Epithelial cell of proximal tubule (primary cell): ENCODE measurements around the gene LRRC4C. TPM values are rescaled to one million over a fixed set of nuclear protein-coding genes. Genes with fewer than 3 reads are reported as not detected.
"Not testable (repeated sequence)": the region's sequence is repeated elsewhere in the genome, so short reads cannot be mapped to it uniquely, and the experiment has no call there.

Experiments
- DNase-seq: peaks from one replicate; pipeline ENCODE4 v3.0.0-alpha.2; 2011; ENCODE audit warnings: low read depth
- H3K4me3 ChIP-seq: 2 replicates; pipeline ENCODE4 v1.5.1; 2011; ENCODE audit warnings: low read depth, mild to moderate bottlenecking, low read length
- total RNA-seq: library from RNA; depleted of rRNA; stranded (reverse); fragments of >200 nt; gene quantifications from 2 replicates; pipeline ENCODE4 v1.2.3, GENCODE V29; 2015
- TF ChIP-seq, protein P1 (sequence below): conservative IDR thresholded peaks from 2 replicates; pipeline ENCODE4 v1.5.1; 2012; ENCODE audit warnings: low read depth, mild to moderate bottlenecking, low read length

LRRC4C gene
- total RNA-seq, 1 donor from 2014 or later = 0.12 TPM

DNA sequence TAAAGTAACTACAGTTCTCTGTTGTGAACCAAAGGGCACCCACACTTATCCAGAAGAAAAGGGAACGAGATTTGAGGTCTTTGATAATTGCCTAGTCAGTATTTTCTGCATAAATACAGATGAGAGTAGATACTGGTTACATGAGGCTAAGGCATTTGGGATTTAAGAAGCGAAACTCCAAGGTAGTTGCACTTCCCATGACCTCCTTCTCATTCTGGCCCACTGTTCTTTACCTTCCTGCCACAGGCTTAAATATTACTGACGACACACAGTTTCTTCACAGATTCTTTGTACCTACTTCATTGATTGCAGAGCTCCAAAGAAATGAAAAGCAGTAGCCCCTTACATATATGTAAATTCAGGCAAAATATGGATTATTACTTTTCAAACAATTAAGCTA lies 915.3 kb downstream of the LRRC4C start:
- H3K4me3 ChIP-seq = no peak overlapping the region
- DNase-seq = no peak
- TF ChIP-seq, protein P1, sequence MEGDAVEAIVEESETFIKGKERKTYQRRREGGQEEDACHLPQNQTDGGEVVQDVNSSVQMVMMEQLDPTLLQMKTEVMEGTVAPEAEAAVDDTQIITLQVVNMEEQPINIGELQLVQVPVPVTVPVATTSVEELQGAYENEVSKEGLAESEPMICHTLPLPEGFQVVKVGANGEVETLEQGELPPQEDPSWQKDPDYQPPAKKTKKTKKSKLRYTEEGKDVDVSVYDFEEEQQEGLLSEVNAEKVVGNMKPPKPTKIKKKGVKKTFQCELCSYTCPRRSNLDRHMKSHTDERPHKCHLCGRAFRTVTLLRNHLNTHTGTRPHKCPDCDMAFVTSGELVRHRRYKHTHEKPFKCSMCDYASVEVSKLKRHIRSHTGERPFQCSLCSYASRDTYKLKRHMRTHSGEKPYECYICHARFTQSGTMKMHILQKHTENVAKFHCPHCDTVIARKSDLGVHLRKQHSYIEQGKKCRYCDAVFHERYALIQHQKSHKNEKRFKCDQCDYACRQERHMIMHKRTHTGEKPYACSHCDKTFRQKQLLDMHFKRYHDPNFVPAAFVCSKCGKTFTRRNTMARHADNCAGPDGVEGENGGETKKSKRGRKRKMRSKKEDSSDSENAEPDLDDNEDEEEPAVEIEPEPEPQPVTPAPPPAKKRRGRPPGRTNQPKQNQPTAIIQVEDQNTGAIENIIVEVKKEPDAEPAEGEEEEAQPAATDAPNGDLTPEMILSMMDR = no peak

DNA sequence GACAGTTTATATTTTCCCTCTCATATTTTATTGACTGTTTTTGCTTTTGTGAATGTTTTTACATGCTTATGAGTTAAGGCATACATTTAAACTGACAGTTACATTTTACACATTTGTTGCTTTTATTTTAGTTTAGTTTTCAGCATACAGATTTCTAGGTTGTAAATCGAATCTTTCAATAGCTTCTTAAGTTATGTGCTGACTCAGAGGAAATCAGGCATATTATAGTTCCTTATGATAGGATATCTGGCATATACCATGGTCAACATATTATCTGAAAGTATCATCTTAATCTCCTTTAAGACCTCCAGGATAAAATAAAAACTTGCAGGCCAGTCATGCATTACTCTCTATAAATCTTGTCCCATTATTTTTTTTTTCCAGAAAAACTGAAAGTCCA lies 916.6 kb downstream of the LRRC4C start:
- no peak overlapping the region for H3K4me3 ChIP-seq
- TF ChIP-seq, protein P1 = no peak
- no peak for DNase-seq

DNA sequence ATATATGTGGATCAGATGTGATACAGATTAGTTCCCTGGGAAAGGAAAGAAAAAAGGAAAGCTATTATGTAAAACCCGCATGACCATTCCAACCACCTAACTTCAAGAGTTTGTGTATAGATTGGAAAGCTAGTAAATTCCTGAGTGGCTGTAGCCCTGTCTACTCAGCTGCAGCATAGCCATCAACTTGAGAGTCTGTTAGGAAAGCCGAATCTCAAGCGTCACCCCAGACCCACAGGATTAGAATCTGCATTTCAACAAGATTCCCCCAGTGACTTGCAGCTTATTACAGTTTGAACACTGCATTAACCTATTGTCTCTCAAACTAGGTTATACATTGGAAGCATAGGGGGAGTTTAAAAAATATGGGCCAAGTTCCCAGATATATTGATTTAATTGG lies 921.7 kb downstream of the LRRC4C start:
- no peak overlapping the region for H3K4me3 ChIP-seq
- no peak for DNase-seq
- TF ChIP-seq, protein P1 = no peak

DNA sequence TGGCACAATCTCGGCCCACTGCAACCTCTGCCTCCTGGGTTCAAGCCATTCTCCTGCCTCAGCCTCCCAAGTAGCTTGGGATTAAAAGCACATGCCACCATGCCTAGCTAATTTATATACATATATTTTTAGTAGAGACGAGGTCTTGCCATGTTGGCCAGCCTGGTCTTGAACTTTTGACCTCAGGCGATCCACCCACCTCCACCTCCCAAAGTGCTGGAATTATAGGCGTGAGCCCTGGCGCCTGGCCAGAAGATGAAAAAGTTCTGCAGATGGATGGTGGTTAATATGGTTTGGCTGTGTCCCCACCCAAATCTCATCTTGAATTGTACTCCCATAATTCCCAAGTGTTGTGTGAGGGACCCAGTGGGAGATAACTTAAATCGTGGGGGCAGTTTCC lies 937.4 kb downstream of the LRRC4C start:
- not testable (repeated sequence) for H3K4me3 ChIP-seq, DNase-seq

DNA sequence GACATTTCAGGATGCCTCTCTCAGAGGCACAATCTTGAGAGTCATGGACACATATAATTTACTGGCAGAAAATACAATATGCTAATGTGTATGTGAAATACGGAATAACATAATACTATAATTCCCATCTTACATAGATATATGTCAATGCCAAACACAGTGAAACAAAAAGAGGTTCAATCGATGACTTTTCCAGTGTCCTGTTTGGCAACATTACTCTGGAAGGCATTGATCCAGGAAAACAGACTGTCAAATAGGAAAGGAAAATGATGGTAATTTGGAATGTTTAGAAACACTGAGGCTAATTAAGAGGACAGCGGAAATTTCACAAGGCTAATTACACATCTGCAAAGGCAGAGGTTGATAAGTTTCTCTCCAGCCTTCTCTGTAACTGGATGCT lies 942.3 kb downstream of the LRRC4C start:
- no peak for DNase-seq
- no peak overlapping the region for H3K4me3 ChIP-seq
- TF ChIP-seq, protein P1 = no peak

DNA sequence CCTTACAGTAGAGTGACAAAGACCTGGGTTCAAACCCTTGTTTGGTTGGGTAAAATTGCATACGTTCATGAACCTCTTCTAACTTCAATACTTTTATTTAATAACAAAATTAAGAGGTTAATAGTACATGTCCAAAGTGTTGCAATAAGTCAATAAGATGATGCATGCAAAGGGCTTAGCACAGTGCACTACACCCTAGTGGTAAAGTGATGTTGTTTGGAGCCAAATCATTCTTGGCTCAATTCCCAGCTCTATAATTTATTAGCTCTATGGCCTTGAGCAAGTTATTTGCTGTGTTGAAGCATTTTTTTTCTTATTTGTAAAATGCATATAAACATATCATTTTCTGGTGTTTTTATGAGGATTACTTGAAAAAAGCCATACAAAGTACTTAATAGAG lies 945.3 kb downstream of the LRRC4C start:
- peak; percentile 86 for DNase-seq
- no peak overlapping the region for H3K4me3 ChIP-seq
- TF ChIP-seq, protein P1 = peak; percentile 58

DNA sequence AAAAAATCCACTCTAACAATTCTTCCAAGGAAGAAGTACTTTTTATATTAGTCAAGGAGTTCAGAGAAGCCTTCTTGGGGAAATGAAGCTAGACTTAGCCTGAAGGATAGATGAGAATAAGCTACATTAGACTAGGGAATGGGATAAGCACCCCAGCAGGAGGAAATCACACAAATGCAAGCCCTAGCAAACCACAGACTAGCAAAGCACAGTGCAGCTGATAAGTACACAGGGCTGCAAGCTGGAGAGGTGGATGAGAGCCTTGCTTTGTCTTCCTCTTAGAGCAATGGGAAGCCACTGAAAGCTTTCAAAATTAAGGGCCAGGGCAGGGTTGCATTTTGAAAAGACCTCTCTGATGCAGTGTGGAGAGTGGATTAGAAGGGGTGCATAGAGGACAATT lies 946.2 kb downstream of the LRRC4C start:
- TF ChIP-seq, protein P1 = no peak
- DNase-seq = no peak
- no peak overlapping the region for H3K4me3 ChIP-seq

DNA sequence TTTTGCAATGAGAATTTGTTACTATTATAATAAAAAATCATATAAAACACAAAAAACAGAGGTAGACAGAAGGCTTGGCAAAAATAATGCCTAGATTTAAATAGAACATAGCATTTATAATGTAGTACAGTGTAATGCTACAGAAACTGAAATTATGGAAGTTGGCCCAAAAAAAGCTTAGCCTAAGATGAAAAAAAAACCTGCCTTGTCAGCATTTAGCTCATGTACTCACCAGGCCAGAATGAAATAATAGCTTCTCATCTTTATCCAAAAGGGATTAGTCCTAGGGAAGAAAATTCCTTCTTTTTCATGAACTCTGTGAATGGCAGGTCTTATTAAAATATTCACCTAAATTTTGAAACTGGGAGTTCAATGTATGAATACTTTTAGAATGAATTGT lies 951.1 kb downstream of the LRRC4C start:
- no peak for DNase-seq
- H3K4me3 ChIP-seq = no peak overlapping the region
- TF ChIP-seq, protein P1 = no peak
